ENCODE results near the gene DOCK9.

Gene DOCK9

GRCh38 chr13:98797456-98797855 lies 180.4 kb downstream of the DOCK9 start:
- no peak for DNase-seq (ENCODE audit: low read depth)

DNA sequence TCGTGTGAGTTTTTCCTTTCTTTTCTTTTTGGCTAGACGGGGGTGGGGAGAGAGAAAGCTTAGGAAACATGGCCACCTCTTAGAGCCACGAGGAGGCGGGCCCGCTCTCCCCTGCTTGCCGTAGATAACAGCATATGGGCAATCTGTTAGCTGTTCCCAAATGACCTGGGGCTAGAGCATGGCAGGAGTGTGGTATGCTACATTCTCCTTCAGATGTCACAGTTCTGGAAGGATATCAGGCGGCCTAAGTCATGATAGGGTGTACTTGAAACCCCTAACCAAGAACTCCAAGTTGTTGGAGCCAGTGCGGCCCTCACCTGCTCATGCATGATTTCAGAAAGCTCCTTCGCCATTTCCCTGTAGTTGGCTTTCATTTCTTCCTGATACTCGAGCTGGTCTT lies 181.1 kb downstream of the DOCK9 start:
- DNase-seq (ENCODE audit: low read depth), result no peak

DNA sequence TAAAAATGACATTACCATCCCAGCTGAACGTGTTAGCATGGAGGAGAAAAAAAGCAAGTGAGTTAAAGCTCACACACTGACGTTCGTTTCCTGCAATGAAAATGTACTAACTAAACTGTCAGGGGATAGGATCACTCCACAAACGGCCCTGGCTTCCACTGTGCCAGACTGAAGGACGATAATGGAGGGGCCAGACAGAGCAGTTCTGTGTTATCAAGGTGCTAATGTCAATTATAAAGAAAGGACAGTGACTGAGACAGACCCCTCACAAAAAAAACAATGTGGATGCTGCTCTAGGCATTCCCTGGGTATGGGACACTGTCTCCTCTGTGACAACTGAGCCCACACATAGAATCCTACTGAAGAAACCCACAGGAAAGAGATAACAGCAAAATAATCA lies 181.7 kb downstream of the DOCK9 start:
- no peak for DNase-seq (ENCODE audit: low read depth)

DNA sequence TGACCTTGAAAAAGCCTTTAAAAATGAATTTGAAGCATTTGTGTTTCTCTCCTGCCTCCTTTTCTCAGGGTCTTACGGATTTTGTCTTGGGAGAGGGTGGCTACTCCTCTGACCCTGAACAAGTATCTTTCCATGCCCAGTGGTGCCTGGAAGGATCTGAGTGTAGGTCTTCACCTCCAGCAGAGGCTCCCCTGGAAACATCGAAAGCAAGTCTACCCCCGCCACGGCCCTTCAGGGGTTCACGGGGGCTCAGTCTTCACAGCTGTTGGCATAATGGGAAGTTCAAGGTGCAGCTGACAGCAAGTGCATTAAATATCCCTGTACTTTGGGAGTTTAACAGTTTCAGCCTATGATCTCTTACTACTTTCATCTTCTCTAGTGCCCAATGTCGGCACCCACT lies 182.6 kb downstream of the DOCK9 start:
- DNase-seq (ENCODE audit: low read depth), result no peak

- DNase-seq (ENCODE audit: low read depth), result no peak
Observed at GRCh38 chr13:98794498-98794897, 183.4 kb downstream of the DOCK9 start.

DNA sequence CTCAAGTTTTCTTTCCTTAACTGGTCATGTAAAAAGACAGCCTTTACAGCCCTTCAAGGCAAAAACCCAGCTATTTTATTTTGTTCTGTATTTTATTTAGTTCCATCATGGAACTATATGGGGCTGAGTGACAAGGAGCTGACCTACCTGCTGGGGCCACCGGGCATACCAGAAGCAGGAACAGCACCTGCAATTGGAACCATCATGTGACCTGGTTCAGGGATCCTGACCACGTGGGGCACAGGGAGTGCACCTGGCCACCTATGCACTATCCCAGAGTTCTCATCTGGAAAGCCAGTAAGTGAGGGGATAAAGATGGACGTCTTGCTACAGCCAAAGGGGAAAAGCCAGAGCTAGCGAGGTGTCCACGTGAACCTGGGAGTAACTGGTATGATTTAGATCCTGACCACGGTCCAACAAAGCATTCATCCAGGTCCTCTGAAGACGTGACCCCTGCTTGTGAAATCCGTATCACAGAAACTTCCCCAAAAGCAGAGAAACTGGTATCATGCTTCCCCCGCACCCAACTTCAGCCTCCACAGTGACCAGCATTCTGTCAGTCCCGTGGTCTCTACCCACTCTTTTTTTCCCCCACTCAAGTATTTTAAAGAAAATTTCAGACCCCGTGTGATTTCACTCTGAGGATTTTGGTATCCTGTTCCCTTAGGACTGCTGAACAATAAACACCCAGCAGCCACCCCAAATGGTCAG lies 184.9 kb downstream of the DOCK9 start:
- DNase-seq (ENCODE audit: low read depth), result no peak

- DNase-seq (ENCODE audit: low read depth), result no peak
Observed at GRCh38 chr13:98792321-98792720, 185.5 kb downstream of the DOCK9 start.

- DNase-seq (ENCODE audit: low read depth), result no peak
Observed at GRCh38 chr13:98791611-98792010, 186.3 kb downstream of the DOCK9 start.

- DNase-seq (ENCODE audit: low read depth), result no peak
Observed at GRCh38 chr13:98787996-98788395, 189.9 kb downstream of the DOCK9 start.

- no peak for DNase-seq (ENCODE audit: low read depth)
Observed at GRCh38 chr13:98787173-98787572, 190.7 kb downstream of the DOCK9 start.

DNA sequence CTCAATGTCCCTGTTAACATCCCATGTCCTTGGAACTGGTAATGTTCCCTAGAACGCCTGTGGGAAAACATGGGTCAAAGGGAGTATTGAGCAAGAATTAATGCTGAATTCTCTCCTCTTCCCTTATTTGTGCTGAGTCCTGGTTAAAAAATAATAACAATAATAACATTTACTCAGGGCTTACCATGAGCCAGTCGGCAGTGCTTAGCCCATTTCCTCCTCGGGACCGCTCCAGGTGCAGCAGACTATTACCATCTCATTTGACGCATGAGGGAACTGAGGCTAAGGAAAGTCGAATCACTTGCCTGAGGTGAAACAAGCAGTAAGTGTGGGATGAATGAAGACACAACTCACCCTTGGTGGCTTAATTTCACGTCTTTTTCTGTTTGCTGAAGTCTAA lies 191.8 kb downstream of the DOCK9 start:
- no peak for DNase-seq (ENCODE audit: low read depth)

DNA sequence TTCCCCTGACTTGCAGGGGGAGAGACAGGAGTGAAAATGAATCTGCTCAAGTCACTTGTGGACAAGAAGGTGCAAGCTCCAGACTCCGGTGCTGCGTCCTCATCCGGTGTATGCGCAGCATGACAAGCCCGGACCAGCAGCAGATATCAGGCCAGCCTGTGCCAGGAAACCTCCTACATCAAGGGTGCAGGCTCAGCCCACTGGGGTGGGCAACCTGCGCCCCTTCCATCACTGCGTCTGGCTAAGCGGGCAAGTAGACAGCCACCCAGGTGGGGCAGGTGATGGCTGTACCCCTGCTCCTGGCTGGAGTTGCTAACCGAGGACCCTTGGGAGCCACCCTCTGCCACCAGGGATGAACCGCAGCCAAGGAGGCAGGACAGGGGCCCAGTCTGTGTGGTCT lies 192.5 kb downstream of the DOCK9 start:
- DNase-seq (ENCODE audit: low read depth), result no peak

DNA sequence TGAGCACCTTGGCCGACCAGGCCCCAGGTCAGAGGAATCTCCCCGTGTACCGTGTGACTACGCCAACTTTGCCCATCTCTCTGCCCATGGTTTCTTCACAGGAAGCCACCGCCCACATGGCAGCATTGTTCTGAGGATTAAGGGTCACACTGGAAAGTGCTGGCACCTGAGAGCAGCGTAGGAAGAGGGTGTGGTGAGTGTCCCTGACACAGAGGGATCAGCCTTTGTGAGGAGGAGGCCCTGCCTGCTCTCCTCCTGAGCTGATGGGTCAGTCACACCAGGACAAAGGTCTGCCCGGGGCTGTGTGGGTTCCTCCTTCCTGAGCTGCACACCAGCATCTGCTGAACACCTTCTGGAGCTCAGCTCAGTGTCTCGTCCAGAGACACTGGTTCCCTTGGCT lies 193.2 kb downstream of the DOCK9 start:
- no peak for DNase-seq (ENCODE audit: low read depth)

GRCh38 chr13:98783856-98784478 lies 193.9 kb downstream of the DOCK9 start:
- DNase-seq (ENCODE audit: low read depth), result no peak

GRCh38 chr13:98782654-98783053 lies 195.2 kb downstream of the DOCK9 start:
- no peak for DNase-seq (ENCODE audit: low read depth)

GRCh38 chr13:98781905-98782304 lies 196.0 kb downstream of the DOCK9 start:
- no peak for DNase-seq (ENCODE audit: low read depth)

DNA sequence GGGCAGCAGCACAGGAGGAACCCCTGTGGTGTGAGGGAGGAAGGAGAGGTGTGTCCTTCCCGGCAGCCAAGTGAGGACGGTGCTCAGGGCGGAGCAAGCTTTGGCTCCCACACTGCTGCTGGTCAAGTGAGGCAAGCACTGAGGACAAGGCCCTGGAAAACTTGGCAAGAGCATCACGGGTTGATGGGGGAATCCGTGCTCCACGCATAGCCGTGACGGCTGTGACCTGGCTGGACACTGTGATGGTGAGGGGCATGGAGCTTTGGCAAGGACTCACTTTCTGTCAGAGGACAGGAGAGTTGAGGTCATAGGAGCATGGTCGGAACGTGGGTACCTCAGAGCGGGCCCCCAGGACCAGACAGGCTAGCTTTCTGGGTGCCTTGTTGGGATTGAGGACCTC lies 196.4 kb downstream of the DOCK9 start:
- DNase-seq (ENCODE audit: low read depth), result no peak

GRCh38 chr13:98781045-98781444 lies 196.8 kb downstream of the DOCK9 start:
- no peak for DNase-seq (ENCODE audit: low read depth)

DNA sequence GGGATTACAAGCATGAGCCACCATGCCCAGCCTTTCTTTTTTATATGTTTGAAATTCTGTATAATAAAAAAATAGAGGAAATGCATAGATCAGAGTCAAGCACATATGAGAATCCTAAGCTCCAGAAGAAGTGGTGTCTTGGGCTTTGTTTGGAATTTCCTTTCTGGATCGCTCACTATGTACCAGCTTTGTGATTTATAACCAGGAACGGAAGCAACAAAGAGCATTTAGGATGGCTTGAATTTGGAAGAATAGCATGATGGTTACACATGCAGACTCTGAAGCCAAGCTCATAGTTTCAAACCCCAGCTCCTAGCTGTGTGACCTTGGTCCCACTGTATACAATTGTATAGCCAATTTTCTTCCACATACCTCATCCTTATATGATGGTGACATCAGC lies 197.4 kb downstream of the DOCK9 start:
- DNase-seq (ENCODE audit: low read depth), result no peak

DNA sequence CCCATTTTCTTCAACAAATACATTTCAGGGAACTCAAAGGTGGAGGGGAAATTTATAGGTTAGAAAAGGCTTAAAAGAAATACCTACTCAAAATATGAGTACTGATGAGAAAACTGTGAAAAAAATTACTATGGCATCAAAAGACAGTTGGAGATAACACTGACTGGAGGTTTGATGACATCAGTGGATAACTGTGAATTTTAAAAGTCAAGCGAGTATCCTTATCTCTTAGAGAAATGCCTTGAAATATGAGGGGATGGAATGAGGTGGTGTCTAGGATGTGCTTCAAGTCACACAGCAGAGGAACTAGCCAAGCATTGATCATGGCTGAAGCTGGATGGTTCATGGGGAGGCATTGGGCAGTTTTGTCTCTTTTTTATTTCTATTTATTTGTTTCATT lies 198.2 kb downstream of the DOCK9 start:
- no peak for DNase-seq (ENCODE audit: low read depth)

GRCh38 chr13:98778749-98779148 lies 199.1 kb downstream of the DOCK9 start:
- no peak for DNase-seq (ENCODE audit: low read depth)

DNA sequence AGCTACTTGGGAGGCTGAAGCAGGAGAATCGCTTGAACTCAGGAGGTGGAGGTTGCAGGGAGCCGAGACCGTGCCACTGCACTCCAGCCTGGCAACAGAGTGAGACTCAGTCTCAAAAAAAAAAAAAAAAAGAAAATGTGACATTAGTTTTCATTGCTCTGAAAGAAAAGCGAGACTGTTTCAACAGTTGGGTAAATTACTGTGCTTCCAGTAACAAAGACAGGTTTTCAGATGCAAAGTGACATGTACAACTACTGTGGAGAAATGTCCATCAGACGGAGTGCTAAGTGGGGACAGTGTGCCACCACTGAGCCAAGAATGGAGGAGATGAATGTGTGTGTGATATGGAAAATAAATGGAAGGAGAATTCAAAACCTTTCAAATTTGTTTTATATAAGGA lies 201.2 kb downstream of the DOCK9 start:
- no peak for DNase-seq (ENCODE audit: low read depth)

DNA sequence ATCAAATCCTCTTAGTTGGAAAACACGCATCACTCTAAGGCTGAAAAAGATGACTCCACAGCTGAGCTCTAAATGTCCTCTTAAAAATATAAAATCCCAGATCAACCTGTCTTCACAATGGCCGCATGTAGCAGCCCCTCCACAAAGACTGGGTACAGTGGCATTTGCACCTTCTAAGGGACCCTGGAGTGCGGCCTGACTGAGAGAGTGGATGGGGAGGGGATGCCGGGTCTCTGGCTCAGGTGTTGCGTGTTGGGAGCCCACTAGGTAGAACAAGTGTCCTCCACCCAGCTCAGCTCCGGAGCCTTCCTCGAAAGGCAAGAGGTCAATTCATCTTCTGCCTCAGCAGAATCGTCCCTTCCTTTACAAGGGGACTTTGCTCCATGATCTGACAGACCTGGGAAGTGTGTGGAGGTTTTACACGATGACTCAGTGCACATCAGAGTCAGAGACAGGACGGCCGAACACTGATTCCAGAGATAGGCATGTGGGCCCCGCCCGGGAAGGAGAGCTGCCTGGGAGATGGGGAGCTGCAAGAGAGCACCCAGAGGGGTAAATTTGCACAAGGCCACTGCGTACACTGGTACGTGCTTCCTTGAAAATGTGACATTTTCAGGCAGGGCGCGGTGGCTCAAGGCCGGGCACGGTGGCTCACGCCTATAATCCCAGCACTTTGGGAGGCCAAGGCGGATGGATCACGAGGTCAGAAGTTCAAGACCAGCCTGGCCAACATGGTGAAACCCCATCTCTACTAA lies 201.8 kb downstream of the DOCK9 start:
- DNase-seq (ENCODE audit: low read depth), result no peak

Measured in activated T-cell treated with anti-CD3 and anti-CD28 coated beads for 48 hours (primary cell).